OCI-LY3 (cell line): ENCODE measurements around the gene BRINP3.

Experiments
- H2AFZ ChIP-seq: fragments of 200-600, 300-600 bp; shearing (Covaris generic); 2 replicates; pipeline ENCODE4 v1.6.0; 2014; ENCODE audit warnings: antibody characterized with exemption, low read depth, low read length
- H3K27ac ChIP-seq: fragments of 200-600, 300-600 bp; sonication (generic); 2 replicates; pipeline ENCODE4 v1.5.1; 2014; ENCODE audit warnings: mild to moderate bottlenecking, low read length, moderate library complexity, mixed read lengths
- H3K27me3 ChIP-seq: fragments of 200-600, 300-600 bp; sonication (generic); 2 replicates; pipeline ENCODE4 v1.6.1; 2014; ENCODE audit warnings: low read depth, low read length, mixed read lengths
- H3K36me3 ChIP-seq: fragments of 200-600, 300-600 bp; sonication (generic); replicated peaks from 2 replicates; pipeline ENCODE3; 2014; ENCODE audit warnings: low read depth, low read length, mixed read lengths
- H3K4me1 ChIP-seq: fragments of 300-600, 200-600 bp; sonication (generic); 2 replicates; pipeline ENCODE4 v1.6.1; 2014; ENCODE audit warnings: low read length, mixed read lengths
- H3K4me2 ChIP-seq: fragments of 200-600, 300-600 bp; sonication (generic); 2 replicates; pipeline ENCODE4 v1.6.1; 2014; ENCODE audit warnings: low read length, mixed read lengths
- H3K4me3 ChIP-seq: fragments of 300-600, 200-600 bp; sonication (generic); 2 replicates; pipeline ENCODE4 v1.5.1; 2014; ENCODE audit warnings: antibody characterized with exemption, mild to moderate bottlenecking, low read length, moderate library complexity
- H3K79me2 ChIP-seq: fragments of 300-600, 200-600 bp; shearing (Covaris generic); 2 replicates; pipeline ENCODE4 v1.6.1; 2014; ENCODE audit warnings: mild to moderate bottlenecking, low read length, mixed read lengths
- H3K9ac ChIP-seq: fragments of 300-600, 200-600 bp; shearing (Covaris generic); 2 replicates; pipeline ENCODE4 v1.6.0; 2014; ENCODE audit warnings: mild to moderate bottlenecking, low read length, moderate library complexity
- H3K9me3 ChIP-seq: fragments of 200-600, 300-600 bp; shearing (Covaris generic); 2 replicates; pipeline ENCODE4 v1.6.1; 2014; ENCODE audit warnings: low read length, mixed read lengths; ENCODE audit not compliant: insufficient read depth
- H4K20me1 ChIP-seq: fragments of 200-600, 300-600 bp; sonication (generic); 2 replicates; pipeline ENCODE4 v1.6.1; 2016; ENCODE audit warnings: low read length, mixed read lengths; ENCODE audit not compliant: insufficient read depth
- CTCF ChIP-seq: fragments of 200-600, 300-600 bp; sonication (generic); IDR thresholded peaks from 2 replicates; pipeline ENCODE4 v1.5.1; 2014; ENCODE audit warnings: antibody characterized with exemption, low read length, low read depth
- EZH2phosphoT487 ChIP-seq: fragments of 200-600 bp; shearing (Covaris generic); IDR thresholded peaks from 2 replicates; pipeline ENCODE4 v1.6.1; 2018; ENCODE audit warnings: antibody characterized with exemption, mixed run types, low read depth

BRINP3 gene

GRCh38 chr1:190475421-190476141, 2.1 kb downstream of the BRINP3 start:
- no peaks in the 10 kb centered on the region for H4K20me1 ChIP-seq
- no peak overlapping the region for H3K4me2 ChIP-seq
- no peaks in the 10 kb centered on the region for H3K9me3 ChIP-seq
- no peaks in the 10 kb centered on the region for H3K79me2 ChIP-seq
- no peak overlapping the region for H3K4me3 ChIP-seq
- TF ChIP-seq CTCF (no peak), EZH2phosphoT487 (no peak)
- H3K36me3 ChIP-seq = no peaks in the 10 kb centered on the region
- H3K9ac ChIP-seq = no peak overlapping the region
- no peaks in the 10 kb centered on the region for H3K4me1 ChIP-seq
- no peaks in the 10 kb centered on the region for H3K27me3 ChIP-seq
- no peak overlapping the region for H2AFZ ChIP-seq
- no peak overlapping the region for H3K27ac ChIP-seq

- Histone ChIP-seq H4K20me1 (no peaks in the 10 kb centered on the region), H3K27ac (no peak overlapping the region), H3K79me2 (no peaks in the 10 kb centered on the region), H3K4me3 (no peak overlapping the region), H3K36me3 (no peaks in the 10 kb centered on the region), H3K9me3 (no peaks in the 10 kb centered on the region), H3K4me2 (no peak overlapping the region), H3K27me3 (no peaks in the 10 kb centered on the region), H3K9ac (no peak overlapping the region), H3K4me1 (no peaks in the 10 kb centered on the region), H2AFZ (no peak overlapping the region)
- TF ChIP-seq CTCF (no peak), EZH2phosphoT487 (no peak)
Measured at GRCh38 chr1:190474650-190475211, 2.9 kb downstream of the BRINP3 start.

GRCh38 chr1:190474010-190474409, 3.7 kb downstream of the BRINP3 start:
- Histone ChIP-seq H2AFZ (no peak overlapping the region), H3K9ac (no peak overlapping the region), H3K79me2 (no peaks in the 10 kb centered on the region), H3K4me1 (no peaks in the 10 kb centered on the region), H3K4me3 (no peak overlapping the region), H3K9me3 (no peaks in the 10 kb centered on the region), H3K36me3 (no peaks in the 10 kb centered on the region), H4K20me1 (no peaks in the 10 kb centered on the region), H3K27ac (no peak overlapping the region), H3K4me2 (no peak overlapping the region), H3K27me3 (no peaks in the 10 kb centered on the region)
- no peak for TF ChIP-seq CTCF
- no peak for TF ChIP-seq EZH2phosphoT487

- Histone ChIP-seq H3K9ac (no peak overlapping the region), H3K9me3 (no peaks in the 10 kb centered on the region), H3K27ac (no peak overlapping the region), H3K36me3 (no peaks in the 10 kb centered on the region), H3K27me3 (no peaks in the 10 kb centered on the region), H2AFZ (no peak overlapping the region), H3K4me3 (no peak overlapping the region), H3K79me2 (no peaks in the 10 kb centered on the region), H3K4me2 (no peak overlapping the region), H3K4me1 (no peaks in the 10 kb centered on the region), H4K20me1 (no peaks in the 10 kb centered on the region)
- TF ChIP-seq EZH2phosphoT487 (no peak), CTCF (no peak)
Measured at GRCh38 chr1:190472494-190472893, 5.2 kb downstream of the BRINP3 start.
